Parathyroid adenoma (tissue), 2 donors: ENCODE measurements around the gene GREB1L.

Experiments used
- H2AFZ ChIP-seq: fragments of 300-600 bp; sonication (generic); one replicate; pipeline ENCODE4 v1.7.0; 2017; ENCODE audit warnings: antibody characterized with exemption, mild to moderate bottlenecking
- H3K27ac ChIP-seq: fragments of 300-600 bp; sonication (generic); one replicate; pipeline ENCODE4 v1.7.0; 2017
- H3K27me3 ChIP-seq: fragments of 300-600 bp; sonication (generic); one replicate; pipeline ENCODE4 v1.7.0; 2017; ENCODE audit warnings: low read length; ENCODE audit not compliant: control insufficient read depth, insufficient read depth
- H3K36me3 ChIP-seq: fragments of 300-600 bp; sonication (generic); one replicate; pipeline ENCODE4 v1.7.0; 2017; ENCODE audit warnings: low read length; ENCODE audit not compliant: control insufficient read depth, insufficient read depth
- H3K4me1 ChIP-seq: fragments of 300-600 bp; sonication (generic); one replicate; pipeline ENCODE4 v1.7.0; 2017; ENCODE audit warnings: control low read depth
- H3K4me2 ChIP-seq: fragments of 300-600 bp; sonication (generic); one replicate; pipeline ENCODE4 v1.7.0; 2017; ENCODE audit warnings: low read length
- H3K4me3 ChIP-seq: fragments of 300-600 bp; sonication (generic); one replicate; pipeline ENCODE4 v1.7.0; 2017; ENCODE audit warnings: low read depth, low read length
- H3K79me2 ChIP-seq: fragments of 300-600 bp; sonication (generic); one replicate; pipeline ENCODE4 v1.7.0; 2017; ENCODE audit warnings: control low read depth
- H3K9ac ChIP-seq: fragments of 300-600 bp; sonication (generic); one replicate; pipeline ENCODE4 v1.7.0; 2017; ENCODE audit warnings: mild to moderate bottlenecking
- H3K9me3 ChIP-seq: fragments of 300-600 bp; sonication (generic); one replicate; pipeline ENCODE4 v1.7.0; 2017; ENCODE audit warnings: low read length; ENCODE audit not compliant: control insufficient read depth
- CTCF ChIP-seq: fragments of 300-600 bp; sonication (generic); IDR thresholded peaks from one replicate; pipeline ENCODE4 v1.7.0; 2017; ENCODE audit warnings: antibody characterized with exemption, mild to moderate bottlenecking
- donor health status: primary hyperparathyroidism.

GREB1L gene

GRCh38 chr18:21321711-21322110 lies 79.7 kb downstream of the GREB1L start:
- no peak for TF ChIP-seq CTCF

GRCh38 chr18:21327101-21327500 lies 85.1 kb downstream of the GREB1L start:
- H3K36me3 ChIP-seq, result no peaks in the 10 kb centered on the region
- H3K79me2 ChIP-seq, result no peaks in the 10 kb centered on the region
- peaks cover 6% of the 10 kb centered on the region for H3K4me1 ChIP-seq
- no peak overlapping the region for H3K27ac ChIP-seq
- no peak overlapping the region for H3K9ac ChIP-seq
- no peak overlapping the region for H2AFZ ChIP-seq
- H3K27me3 ChIP-seq, result no peaks in the 10 kb centered on the region
- H3K4me3 ChIP-seq, result no peak overlapping the region
- H3K4me2 ChIP-seq, result no peak overlapping the region
- H3K9me3 ChIP-seq, result no peaks in the 10 kb centered on the region
- no peak for TF ChIP-seq CTCF

More at GRCh38 chr18:21321711-21322110, 79.7 kb downstream of the GREB1L start:
- Histone ChIP-seq H3K27me3 (no peaks in the 10 kb centered on the region), H2AFZ (no peak overlapping the region), H3K79me2 (no peaks in the 10 kb centered on the region), H3K4me2 (no peak overlapping the region), H3K4me3 (no peak overlapping the region), H3K36me3 (no peaks in the 10 kb centered on the region), H3K4me1 (no peaks in the 10 kb centered on the region), H3K9me3 (no peaks in the 10 kb centered on the region), H3K9ac (no peak overlapping the region), H3K27ac (no peak overlapping the region)

- no peak overlapping the region for H3K9ac ChIP-seq
- H3K4me2 ChIP-seq, result no peak overlapping the region
- TF ChIP-seq CTCF, result no peak
- no peaks in the 10 kb centered on the region for H3K9me3 ChIP-seq
- H3K36me3 ChIP-seq, result no peaks in the 10 kb centered on the region
- H3K79me2 ChIP-seq, result no peaks in the 10 kb centered on the region
- H3K27ac ChIP-seq, result no peak overlapping the region
- peaks cover 6% of the 10 kb centered on the region for H3K4me1 ChIP-seq
- peak overlapping the region; percentile 51 for H2AFZ ChIP-seq
- no peaks in the 10 kb centered on the region for H3K27me3 ChIP-seq
- no peak overlapping the region for H3K4me3 ChIP-seq
These were observed 88.2 kb downstream of the GREB1L start for GRCh38 chr18:21330122-21330701.

- H3K27ac ChIP-seq, result no peak overlapping the region
- no peaks in the 10 kb centered on the region for H3K36me3 ChIP-seq
- TF ChIP-seq CTCF, result no peak
- H3K27me3 ChIP-seq, result no peaks in the 10 kb centered on the region
- H3K9ac ChIP-seq, result no peak overlapping the region
- H3K79me2 ChIP-seq, result no peaks in the 10 kb centered on the region
- no peak overlapping the region for H2AFZ ChIP-seq
- H3K9me3 ChIP-seq, result no peaks in the 10 kb centered on the region
- no peak overlapping the region for H3K4me3 ChIP-seq
- H3K4me2 ChIP-seq, result no peak overlapping the region
- H3K4me1 ChIP-seq, result peaks cover 6% of the 10 kb centered on the region
These were observed 89.0 kb downstream of the GREB1L start for GRCh38 chr18:21331065-21331464.

GRCh38 chr18:21335927-21336488 lies 94.0 kb downstream of the GREB1L start:
- Histone ChIP-seq H3K27me3 (no peaks in the 10 kb centered on the region), H3K4me3 (no peak overlapping the region), H3K9ac (no peak overlapping the region), H3K9me3 (no peaks in the 10 kb centered on the region), H3K36me3 (no peaks in the 10 kb centered on the region), H3K4me1 (no peaks in the 10 kb centered on the region), H3K27ac (no peak overlapping the region), H3K79me2 (no peaks in the 10 kb centered on the region), H2AFZ (no peak overlapping the region), H3K4me2 (no peak overlapping the region)
- TF ChIP-seq CTCF, result no peak
